B cell (primary cell): ENCODE data around the gene GGN. TPM values are rescaled to one million over a fixed set of nuclear protein-coding genes. Genes with fewer than 3 reads are reported as not detected.

Experiments used
- ATAC-seq: fragments of 200-7000 bp; cut with Tn5 transposase; one replicate; pipeline ENCODE4 v1.10.0; 2021; ENCODE audit warnings: low read depth, mild to moderate bottlenecking, moderate number of reproducible peaks, moderate library complexity
- CTCF ChIA-PET: fragments of 350-600 bp; sonication (Branson Sonifier 250); formaldehyde crosslinking; loops from one replicate; lab custom pipeline; 2021; ENCODE audit warnings: antibody characterized with exemption, inconsistent platforms; lab: Charles Lee
- POLR2A ChIA-PET: fragments of 350-600 bp; sonication (Branson Sonifier 250); formaldehyde crosslinking; loops from one replicate; lab custom pipeline; 2021; ENCODE audit warnings: antibody characterized with exemption; lab: Charles Lee
- DNase-seq: peaks from one replicate; pipeline ENCODE4 v3.0.0; 2013
- H2AFZ ChIP-seq: 2 replicates; pipeline ENCODE4 v1.6.1; 2012; ENCODE audit warnings: mild to moderate bottlenecking, low read depth, low read length; ENCODE audit not compliant: insufficient read depth, poor library complexity, severe bottlenecking
- H3K27ac ChIP-seq, 2 donors: 1 replicate in 1 of 2; 2 replicates in 1 of 2; pipeline ENCODE4 v1.5.1; 2012 to 2013; ENCODE audit warnings: low read length in 2 of 2, mild to moderate bottlenecking in 2 of 2, moderate library complexity in 1 of 2
- H3K27me3 ChIP-seq, 4 experiments: fragments of 200-600 bp in 1 of 4; sonication (generic) in 1 of 4; replicated peaks in 1 of 4; 1 replicate in 2 of 4; 2 replicates in 2 of 4; pipeline versions ENCODE4 v1.6.1 to v1.7.0; 2013 to 2016; ENCODE audit warnings: low read length in 3 of 4, mild to moderate bottlenecking in 2 of 4, mixed read lengths in 1 of 4, moderate library complexity in 1 of 4; ENCODE audit not compliant: insufficient read depth in 4 of 4, control insufficient read depth in 3 of 4; ENCODE audit errors: control extremely low read depth in 1 of 4
- H3K36me3 ChIP-seq, 2 experiments: replicated peaks in 1 of 2; 1 replicate in 1 of 2; 2 replicates in 1 of 2; pipeline versions ENCODE4 v1.6.1 to v1.7.1; 2013; ENCODE audit warnings: low read length in 1 of 2; ENCODE audit not compliant: insufficient read depth in 2 of 2, control insufficient read depth in 1 of 2; ENCODE audit errors: control extremely low read depth in 1 of 2, extremely low read depth in 1 of 2
- H3K4me1 ChIP-seq, 2 donors: fragments of 200-600 bp in 1 of 2; sonication (generic) in 1 of 2; 1 replicate in 1 of 2; 2 replicates in 1 of 2; pipeline versions ENCODE4 v1.5.1 to v1.6.1; 2013 to 2017; ENCODE audit warnings: low read length in 2 of 2; ENCODE audit not compliant: control insufficient read depth in 2 of 2, insufficient read depth in 2 of 2
- H3K4me2 ChIP-seq: replicated peaks from 2 replicates; pipeline ENCODE3; 2012; ENCODE audit warnings: mild to moderate bottlenecking, low read depth, low read length; ENCODE audit not compliant: poor library complexity, severe bottlenecking
- H3K4me3 ChIP-seq, 5 experiments: fragments of 200-600 bp in 1 of 5; sonication (generic) in 1 of 5; 1 replicate in 3 of 5; 2 replicates in 2 of 5; pipeline versions ENCODE4 v1.5.1 to v1.7.0; 2011 to 2016; ENCODE audit warnings: low read length in 4 of 5, mild to moderate bottlenecking in 4 of 5, low read depth in 2 of 5, control low read depth in 1 of 5, moderate library complexity in 1 of 5; ENCODE audit not compliant: insufficient read depth in 1 of 5; ENCODE audit errors: control extremely low read depth in 1 of 5, extremely low read depth in 1 of 5
- H3K79me2 ChIP-seq: fragments of 200-600 bp; sonication (generic); one replicate; pipeline ENCODE4 v1.6.0; 2016; ENCODE audit warnings: low read length; ENCODE audit not compliant: control insufficient read depth, insufficient read depth
- H3K9ac ChIP-seq: fragments of 200-600 bp; sonication (generic); 2 replicates; pipeline ENCODE4 v1.6.1; 2017; ENCODE audit warnings: mild to moderate bottlenecking, low read length, moderate library complexity
- H3K9me3 ChIP-seq, 3 donors: one replicate each; pipeline versions ENCODE4 v1.6.1 to v1.7.1; 2013; ENCODE audit warnings: low read length in 2 of 3; ENCODE audit not compliant: control insufficient read depth in 2 of 3, insufficient read depth in 1 of 3; ENCODE audit errors: control extremely low read depth in 1 of 3
- H4K20me1 ChIP-seq: 2 replicates; pipeline ENCODE4 v1.6.0; 2012; ENCODE audit warnings: mild to moderate bottlenecking, low read length; ENCODE audit not compliant: insufficient read depth, control insufficient read depth, poor library complexity, severe bottlenecking
- H3K27ac Mint-ChIP-seq: one replicate; pipeline ENCODE4 v1.8.0; 2021; ENCODE audit warnings: mixed read lengths
- H3K27me3 Mint-ChIP-seq: one replicate; pipeline ENCODE4 v1.8.0; 2021; ENCODE audit warnings: mixed read lengths
- H3K4me1 Mint-ChIP-seq: one replicate; pipeline ENCODE4 v1.8.0; 2021; ENCODE audit warnings: mixed read lengths
- H3K4me3 Mint-ChIP-seq: one replicate; pipeline ENCODE4 v1.8.0; 2021; ENCODE audit warnings: mixed read lengths
- H3K9me3 Mint-ChIP-seq: one replicate; pipeline ENCODE4 v1.8.0; 2022; ENCODE audit warnings: mixed read lengths; ENCODE audit not compliant: insufficient read depth
- EZH2 ChIP-seq: IDR thresholded peaks from 2 replicates; pipeline ENCODE4 v1.6.1; 2012; ENCODE audit warnings: borderline replicate concordance, low read depth, mild to moderate bottlenecking, moderate library complexity, low read length; ENCODE audit not compliant: insufficient read depth, poor library complexity, severe bottlenecking
- WGBS: methylation state at CpG from one replicate; pipeline ENCODE4 v1.1.5; 2013; ENCODE audit warnings: missing lambda C conversion rate; ENCODE audit not compliant: insufficient coverage; 5-methylcytosine and 5-hydroxymethylcytosine counted together
- intact Hi-C: fragments of 100-400 bp; cut with micrococcal nuclease; formaldehyde crosslinking; loops from one replicate; pipeline ENCODE4 v1.10.0; 2022
- polyA plus RNA-seq: library from polyadenylated mRNA; depleted of rRNA; stranded (reverse); fragments of >200 nt; gene quantifications from 2 replicates; pipeline ENCODE4 v1.2.3, GENCODE V29; 2012
- total RNA-seq, 2 donors: library from RNA; stranded (reverse); fragments of 120-200 nt in 1 of 2; gene quantifications; 1 replicate in 1 of 2; 2 replicates in 1 of 2; pipeline versions ENCODE4 v1.2.3 to v1.2.4, GENCODE V29; 2013 to 2022
- TF ChIP-seq, protein P1 (sequence below): fragments of 200-600 bp; IDR thresholded peaks from one replicate; pipeline ENCODE4 v1.8.0; 2022; ENCODE audit warnings: antibody characterized with exemption, mild to moderate bottlenecking

Gene GGN
- total and polyA plus RNA-seq, 2 donors (not counting 1 experiment from before 2014, with no cell fraction given) = 0.34 TPM; not detected in 1

DNA sequence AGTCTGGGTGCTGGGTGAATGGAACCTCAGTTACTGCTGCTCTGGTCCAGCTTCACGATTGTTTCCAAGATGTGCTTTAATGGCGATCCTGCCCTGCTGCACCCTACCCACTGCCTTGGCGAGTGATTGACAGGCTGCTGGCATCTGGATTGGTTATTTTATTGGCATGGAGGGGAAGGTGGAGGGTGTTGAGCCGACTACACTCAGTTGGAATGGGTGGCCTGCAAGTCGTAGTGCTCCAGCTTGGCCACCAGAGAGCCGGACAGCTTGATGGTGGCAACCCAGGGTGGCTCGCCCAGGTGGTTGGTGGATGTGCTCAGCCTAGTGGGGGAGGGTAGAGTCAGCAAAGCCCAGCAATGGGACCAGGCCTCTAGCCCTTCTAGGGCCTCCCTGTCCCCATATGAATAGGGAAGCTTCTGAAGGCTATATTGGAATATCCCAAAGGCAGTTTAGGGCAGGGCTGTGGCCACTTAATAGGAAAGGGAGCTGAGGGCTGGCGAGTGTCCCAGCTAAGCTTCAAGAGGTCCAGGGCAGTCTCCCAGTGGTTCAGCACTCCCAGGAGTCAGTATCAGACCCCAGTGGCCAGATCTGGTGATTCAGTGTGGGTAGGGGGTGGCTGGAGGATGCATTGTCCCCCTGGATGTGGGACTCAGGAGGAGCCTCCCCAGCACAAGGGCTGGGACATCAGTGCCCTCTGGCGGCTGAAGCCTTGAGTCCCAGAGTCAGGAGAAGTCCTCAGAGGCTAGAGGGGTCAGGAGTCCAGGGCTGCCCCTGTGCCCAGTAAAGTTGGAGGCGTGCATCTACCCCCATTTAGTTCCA is 3.4 kb downstream of the GGN start:
- peaks cover 77% of the 10 kb centered on the region for H4K20me1 ChIP-seq
- peak overlapping the region; percentile 52 for H3K4me3 Mint-ChIP-seq
- CTCF ChIA-PET = interaction anchor here (0.8 kb wide), 1 partner anchor 19 kb away, joined by 3 read pairs; the partner anchor contains the start of gene FAM98C
- no peak for DNase-seq
- H3K4me1 ChIP-seq = peaks cover 36% of the 10 kb centered on the region in 2 donors
- H3K27ac Mint-ChIP-seq = no peak overlapping the region
- POLR2A ChIA-PET = interaction anchor here (0.6 to 0.7 kb wide), 2 partner anchors 8 to 478 kb away, joined by 3 to 4 read pairs; partner anchors contain the start of gene WDR87
- H3K4me3 ChIP-seq = no peak overlapping the region
- WGBS = 95% methylated on average over 10 of the region's 10 CpGs
- no peak overlapping the region for H3K9ac ChIP-seq
- TF ChIP-seq, protein P1, sequence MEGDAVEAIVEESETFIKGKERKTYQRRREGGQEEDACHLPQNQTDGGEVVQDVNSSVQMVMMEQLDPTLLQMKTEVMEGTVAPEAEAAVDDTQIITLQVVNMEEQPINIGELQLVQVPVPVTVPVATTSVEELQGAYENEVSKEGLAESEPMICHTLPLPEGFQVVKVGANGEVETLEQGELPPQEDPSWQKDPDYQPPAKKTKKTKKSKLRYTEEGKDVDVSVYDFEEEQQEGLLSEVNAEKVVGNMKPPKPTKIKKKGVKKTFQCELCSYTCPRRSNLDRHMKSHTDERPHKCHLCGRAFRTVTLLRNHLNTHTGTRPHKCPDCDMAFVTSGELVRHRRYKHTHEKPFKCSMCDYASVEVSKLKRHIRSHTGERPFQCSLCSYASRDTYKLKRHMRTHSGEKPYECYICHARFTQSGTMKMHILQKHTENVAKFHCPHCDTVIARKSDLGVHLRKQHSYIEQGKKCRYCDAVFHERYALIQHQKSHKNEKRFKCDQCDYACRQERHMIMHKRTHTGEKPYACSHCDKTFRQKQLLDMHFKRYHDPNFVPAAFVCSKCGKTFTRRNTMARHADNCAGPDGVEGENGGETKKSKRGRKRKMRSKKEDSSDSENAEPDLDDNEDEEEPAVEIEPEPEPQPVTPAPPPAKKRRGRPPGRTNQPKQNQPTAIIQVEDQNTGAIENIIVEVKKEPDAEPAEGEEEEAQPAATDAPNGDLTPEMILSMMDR = no peak
- TF ChIP-seq EZH2 = no peak
- H3K9me3 Mint-ChIP-seq = no peaks in the 10 kb centered on the region
- H3K27ac ChIP-seq = no peak overlapping the region
- no peak overlapping the region for H3K4me2 ChIP-seq
- no peak overlapping the region for H2AFZ ChIP-seq
- no peak for ATAC-seq
- peaks cover 16% of the 10 kb centered on the region for H3K27me3 Mint-ChIP-seq
- peaks cover 0 to 44% (median 18%) of the 10 kb centered on the region in 4 experiments for H3K27me3 ChIP-seq
- H3K4me1 Mint-ChIP-seq = peaks cover 26% of the 10 kb centered on the region
- intact Hi-C loops = loop anchor here (5.0 kb wide), 1 partner anchor 233 kb away; the partner anchor contains the start of genes EIF3K and MAP4K1
- H3K9me3 ChIP-seq = peaks cover 0 to 30% (median 0%) of the 10 kb centered on the region in 3 donors
- H3K79me2 ChIP-seq = peaks cover 7% of the 10 kb centered on the region
- H3K36me3 ChIP-seq = peaks cover 0 to 52% of the 10 kb centered on the region in 2 experiments
